Embryonic facial prominence (tissue), 1 donor: ENCODE data around the gene THUMPD3.

Experiments used
- DNase-seq: peaks from one replicate; pipeline ENCODE4 v3.0.0-alpha.2; 2016; ENCODE audit errors: extremely low spot score

Gene THUMPD3

DNA sequence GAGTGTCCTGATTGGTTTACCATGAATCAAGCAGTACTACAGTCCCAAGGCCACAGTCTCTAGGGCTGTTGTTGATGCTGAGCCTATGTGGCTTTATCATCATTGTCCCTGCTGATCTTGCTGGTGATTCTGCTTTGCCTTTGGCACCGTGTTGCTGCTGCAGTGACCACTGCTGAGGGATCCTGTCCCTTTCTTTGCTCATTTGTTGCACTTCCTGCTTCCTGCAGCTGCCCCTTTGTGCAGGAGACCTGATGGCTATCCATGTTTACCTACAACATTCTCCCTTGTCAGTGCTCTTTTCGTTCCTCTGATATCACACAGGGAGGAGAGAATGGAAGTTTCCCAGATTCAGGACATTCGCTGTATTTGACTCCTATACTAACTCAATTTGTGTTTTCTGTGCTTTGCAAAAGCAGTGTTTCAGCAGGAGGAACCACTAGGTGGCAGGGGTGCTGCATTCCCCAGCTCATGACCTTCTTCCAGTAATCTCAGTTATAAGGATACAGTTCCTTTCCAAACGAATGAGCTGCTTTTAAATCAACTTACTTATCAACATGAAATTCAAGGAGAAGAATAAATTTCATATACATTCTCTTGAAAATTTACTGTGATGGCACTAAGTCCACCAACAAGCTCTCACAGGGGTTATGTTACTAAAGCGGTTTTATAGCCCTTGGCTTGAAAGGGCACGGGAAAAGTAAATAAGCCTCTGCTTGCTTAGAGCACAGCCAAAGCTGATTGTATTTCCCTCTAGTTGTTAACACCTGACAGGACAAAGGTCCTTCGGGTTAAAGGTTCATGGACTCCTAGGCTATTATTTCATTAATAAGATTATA lies 9.7 kb upstream of the THUMPD3 start:
- DNase-seq, result peak; percentile 49

DNA sequence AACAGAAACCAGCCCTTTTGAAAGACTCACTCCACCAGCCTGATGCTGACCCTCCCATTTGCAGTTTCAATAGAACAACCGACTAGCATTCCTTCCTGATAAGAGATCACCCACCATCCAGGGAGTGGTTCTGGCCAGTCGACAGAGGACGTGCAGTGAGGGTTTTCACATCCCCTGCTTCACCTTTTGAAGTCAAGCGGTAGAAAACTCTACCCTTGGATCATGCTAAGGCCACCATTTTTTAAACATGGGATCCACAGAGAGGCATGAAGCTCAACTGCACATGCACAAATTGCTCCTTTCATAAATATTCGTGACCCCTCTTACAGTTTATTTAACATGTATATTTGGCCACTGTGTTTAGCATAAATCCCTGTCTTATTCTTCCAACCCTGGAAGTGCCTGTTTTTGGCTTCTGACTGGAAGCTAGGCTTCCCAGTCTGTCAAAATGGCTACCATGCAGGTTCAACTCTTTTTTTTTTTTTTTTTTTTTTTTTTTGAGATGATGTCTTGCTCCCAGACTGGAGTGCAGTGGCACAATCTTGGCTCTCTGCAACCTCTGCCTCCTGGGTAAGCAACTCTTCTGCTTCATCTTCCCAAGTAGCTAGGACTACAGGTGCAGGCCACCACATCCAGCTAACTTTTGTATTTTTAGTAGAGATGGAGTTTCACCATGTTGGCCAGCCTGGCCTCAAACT lies 1.0 kb upstream of the THUMPD3 start:
- no peak for DNase-seq

DNA sequence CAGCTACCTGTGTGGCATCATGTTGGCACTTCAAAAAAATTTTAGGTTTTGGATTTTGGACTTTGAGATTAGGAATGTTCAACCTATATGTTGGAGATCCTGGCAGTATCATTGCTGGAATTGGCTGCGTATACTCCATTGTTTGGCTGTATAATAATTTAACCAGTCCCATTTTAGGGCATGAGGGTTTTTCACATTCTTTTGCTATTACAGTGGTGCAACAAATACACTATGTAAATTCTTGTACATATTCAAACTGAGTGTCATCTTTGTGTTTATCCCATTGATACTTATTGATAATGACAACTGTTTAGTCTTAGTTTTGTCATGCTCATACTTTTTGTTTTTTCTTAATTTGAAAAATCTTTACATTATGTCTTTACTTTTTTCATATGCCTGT lies 6.7 kb downstream of the THUMPD3 start:
- DNase-seq, result no peak

DNA sequence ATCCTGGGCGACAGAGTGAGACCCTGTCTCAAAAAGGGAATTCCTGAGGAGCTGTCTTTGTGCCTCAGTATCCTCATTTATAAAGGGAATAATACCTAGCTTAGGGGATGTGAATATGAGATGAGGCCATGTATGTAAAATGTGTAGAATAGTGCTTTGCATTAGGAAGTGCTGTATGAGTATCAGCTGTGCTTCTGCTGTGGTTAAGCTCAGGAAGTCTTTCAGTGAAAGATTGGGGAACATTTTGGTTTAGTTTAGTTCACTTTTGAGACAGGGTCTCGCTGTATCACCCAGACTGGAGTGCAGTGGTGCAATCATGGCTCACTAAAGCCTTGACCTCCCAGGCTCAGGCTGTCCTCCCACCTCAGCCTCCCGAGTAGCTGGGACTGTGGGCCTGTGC lies 10.6 kb downstream of the THUMPD3 start:
- no peak for DNase-seq

DNA sequence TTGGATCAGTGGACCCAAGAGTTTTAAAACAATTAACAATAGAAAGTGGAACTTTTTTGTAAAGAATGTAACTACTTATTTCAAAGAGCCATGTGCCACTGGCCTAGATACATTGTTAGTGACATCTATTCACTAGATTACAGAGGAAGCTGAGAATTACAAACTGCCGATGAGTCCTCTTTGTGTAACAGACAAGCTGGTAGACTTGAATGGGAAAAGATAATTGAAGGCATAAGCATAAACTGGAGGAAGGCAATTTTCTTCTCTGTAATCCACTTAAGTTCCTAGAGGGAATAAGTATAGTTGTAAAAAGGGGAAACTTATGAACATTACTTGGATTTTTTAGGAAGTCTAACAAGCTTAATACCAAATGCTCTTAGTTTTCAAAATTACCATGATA lies 15.1 kb downstream of the THUMPD3 start:
- no peak for DNase-seq

DNA sequence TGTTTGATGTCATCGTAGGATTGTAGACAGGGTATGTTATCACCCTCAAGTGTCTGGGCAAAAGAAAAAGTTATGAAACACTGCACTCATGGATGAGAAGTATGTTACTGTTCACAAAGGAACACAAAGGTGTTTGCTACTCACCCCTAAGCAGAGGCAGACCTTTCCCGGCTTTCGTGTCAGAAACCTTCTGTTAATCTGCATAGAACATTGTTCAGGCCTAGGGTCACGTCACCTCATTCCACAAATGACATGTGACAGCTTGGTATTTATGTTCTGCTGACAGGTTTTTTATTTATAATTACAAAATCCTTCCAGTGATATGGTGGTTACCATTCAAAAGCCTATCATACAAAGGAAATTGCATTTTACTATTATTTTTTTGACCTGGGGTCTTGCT lies 16.5 kb downstream of the THUMPD3 start:
- DNase-seq, result no peak

DNA sequence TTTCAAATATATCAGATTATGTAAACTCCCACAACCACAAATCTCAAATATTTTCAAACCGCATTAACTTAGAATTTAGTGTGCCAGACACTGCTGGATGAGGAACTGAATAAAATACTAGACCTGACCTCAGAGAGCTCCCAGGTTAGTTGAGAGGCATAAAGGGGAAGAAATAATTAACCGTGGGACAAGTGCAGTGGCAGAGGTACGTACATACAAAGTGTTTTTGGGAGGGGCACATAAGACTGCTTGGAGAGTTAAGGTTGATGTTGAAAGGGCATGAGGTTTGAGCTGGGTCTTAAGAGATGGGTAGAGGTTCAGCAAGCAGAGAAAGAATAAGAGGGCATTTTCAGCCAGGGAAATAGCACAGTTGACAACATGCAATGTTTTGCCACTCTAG lies 17.2 kb downstream of the THUMPD3 start:
- DNase-seq, result no peak

DNA sequence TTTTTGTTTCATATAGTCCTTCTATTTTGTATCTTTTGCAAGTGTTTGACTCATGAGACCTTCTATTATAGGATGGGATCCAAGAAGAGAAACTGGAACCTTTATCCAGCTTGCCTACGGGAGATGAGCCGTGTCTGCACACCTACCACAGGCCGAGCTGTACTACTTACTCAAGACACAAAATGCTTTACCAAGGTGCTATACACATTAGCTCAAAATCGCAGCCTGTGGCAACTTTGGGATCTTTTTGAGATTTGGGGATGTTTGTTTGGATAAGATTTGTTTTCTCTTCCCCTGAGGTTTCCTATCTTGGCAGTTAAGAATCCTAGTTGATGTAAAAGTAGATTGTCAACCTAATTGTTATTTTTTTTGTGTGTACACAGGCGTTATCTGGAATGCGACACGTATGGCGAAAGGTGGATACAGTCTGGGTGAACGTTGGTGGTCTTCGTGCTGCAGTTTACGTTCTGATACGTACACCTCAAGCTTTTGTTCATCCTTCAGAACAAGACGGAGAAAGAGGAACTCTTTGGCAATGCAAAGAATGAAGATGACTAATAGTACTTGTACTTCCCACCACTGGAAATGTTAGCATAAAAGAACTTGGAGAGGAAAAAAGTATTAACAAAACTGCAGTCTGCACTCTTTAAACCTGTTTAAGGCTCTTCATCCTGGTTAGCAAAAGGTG lies 21.4 kb downstream of the THUMPD3 start:
- DNase-seq, result no peak

DNA sequence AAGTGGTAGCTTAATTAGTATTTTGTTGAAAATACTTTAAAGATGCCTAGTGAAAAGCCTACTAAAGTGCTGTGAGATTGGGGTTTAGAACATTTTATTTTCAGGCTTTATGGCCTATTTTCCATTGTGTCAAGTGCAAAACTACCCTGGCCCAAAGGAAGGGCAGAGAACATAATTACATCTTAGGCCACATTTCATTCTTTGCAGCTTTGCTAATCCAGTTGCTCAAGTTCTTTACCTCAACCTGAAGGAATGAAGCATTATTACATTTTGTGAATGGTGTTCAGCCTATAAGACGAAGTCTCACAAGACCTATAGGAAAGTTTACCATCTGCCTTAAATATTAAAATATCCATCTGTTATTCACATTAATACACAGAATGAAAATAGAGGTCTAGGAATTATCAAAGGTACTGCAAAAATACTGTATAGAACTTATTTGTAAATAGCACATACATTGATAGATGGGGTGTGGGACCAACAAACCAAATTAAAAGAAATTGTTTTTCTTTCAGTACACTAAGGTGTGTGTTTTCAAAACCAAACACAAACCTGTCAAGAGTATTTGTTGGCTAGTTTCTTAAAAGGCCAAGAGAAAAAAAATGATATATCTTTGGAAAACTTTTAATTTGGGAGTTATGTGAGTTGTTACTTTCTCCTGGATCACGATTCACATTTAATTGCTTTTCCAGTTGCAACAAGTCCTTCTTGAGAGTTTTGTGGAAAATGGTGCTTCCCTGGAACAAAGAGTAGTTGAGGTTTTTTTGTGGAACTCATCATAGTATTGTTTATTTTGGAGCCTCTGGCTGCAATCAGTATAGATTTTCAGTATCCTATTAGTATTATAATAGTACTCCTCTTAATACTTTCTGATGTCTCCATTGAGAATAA lies 22.6 kb downstream of the THUMPD3 start:
- no peak for DNase-seq

DNA sequence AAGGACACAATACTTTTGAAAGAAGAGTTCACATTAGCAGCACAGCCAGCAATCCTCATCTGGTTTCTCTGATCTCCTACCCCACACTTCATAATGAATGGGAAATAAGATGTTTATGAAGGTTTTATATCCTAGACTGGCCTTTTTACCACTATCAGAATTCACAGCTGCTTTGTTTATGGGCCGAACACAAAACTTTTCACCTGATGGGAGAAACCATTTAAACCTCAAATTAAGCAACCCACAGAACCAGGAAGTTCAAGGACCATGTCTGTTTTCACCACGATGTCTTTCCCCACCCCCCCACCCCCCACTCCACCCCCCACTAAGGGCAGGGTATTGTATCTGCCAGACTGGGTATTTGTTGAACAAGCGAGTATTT lies 23.2 kb downstream of the THUMPD3 start:
- no peak for DNase-seq

DNA sequence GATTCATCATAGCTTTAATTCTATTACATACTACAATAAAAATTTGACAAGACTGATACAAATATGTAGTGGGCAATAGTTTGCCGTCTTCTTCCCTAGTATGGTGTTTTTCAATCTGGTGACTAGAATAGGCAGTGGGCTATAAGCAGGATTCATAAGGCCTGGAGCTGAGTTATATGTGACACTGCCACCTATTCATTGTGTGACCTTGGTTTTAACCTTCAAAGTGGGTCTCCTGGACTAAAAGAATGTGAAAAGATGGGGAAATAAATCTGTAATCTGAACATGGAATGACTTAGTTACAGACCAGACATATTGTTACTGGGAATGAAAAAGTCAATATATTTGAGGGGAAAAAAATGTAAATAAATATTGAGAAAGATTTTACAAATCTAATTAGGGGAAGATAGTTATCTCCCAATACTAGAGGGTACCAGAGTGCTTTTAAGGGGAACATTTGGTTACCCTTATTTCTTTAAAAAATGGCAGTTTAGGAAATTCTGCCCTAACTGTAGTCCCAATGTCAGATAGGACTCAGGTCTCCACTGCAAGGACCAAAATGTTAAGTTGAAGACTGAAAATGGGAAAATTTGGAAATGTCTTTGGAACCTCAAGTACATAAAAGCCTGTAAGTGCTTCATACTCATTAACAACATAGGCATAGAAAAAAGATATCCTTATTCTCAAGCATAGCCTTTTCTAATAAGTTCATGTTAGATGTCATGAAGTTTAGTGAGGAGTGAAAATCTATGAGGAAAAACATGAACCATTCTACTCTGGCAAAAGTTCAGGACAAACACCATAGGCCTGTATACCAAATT lies 23.9 kb downstream of the THUMPD3 start:
- DNase-seq, result no peak

DNA sequence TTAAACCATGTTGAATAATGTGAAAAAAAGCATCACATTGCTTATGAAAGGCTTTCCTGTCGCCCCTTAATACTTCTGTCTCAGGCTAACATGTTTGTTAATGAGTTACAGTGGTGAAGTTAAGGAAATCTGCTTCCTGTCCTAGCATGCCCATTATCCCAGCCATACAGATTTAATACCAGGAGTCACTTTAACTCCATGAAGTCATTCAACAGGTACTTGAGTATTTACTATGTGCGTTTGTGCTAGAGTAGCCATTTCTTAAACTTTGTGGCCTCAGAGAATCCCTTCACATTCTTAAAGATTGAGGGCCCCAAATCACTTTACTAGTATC lies 24.4 kb downstream of the THUMPD3 start:
- no peak for DNase-seq

DNA sequence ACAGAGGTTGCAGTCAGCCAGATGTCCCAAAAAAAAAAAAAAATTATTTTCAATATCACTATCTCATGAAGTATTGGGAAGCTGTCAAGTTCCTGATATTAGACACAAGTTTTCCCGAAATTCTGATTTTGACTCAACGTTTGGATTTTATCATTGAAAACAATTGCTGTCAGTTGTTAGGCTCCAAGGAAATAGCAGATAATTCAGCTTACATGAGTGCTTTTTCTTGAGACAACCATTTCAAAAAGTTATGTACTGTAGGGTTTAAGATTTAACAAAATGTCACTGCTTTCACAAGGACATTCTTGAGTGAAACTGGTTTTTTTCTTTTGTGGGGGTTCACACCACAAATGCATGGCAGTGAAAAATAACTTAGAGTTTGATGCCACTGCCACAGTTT lies 25.3 kb downstream of the THUMPD3 start:
- no peak for DNase-seq

DNA sequence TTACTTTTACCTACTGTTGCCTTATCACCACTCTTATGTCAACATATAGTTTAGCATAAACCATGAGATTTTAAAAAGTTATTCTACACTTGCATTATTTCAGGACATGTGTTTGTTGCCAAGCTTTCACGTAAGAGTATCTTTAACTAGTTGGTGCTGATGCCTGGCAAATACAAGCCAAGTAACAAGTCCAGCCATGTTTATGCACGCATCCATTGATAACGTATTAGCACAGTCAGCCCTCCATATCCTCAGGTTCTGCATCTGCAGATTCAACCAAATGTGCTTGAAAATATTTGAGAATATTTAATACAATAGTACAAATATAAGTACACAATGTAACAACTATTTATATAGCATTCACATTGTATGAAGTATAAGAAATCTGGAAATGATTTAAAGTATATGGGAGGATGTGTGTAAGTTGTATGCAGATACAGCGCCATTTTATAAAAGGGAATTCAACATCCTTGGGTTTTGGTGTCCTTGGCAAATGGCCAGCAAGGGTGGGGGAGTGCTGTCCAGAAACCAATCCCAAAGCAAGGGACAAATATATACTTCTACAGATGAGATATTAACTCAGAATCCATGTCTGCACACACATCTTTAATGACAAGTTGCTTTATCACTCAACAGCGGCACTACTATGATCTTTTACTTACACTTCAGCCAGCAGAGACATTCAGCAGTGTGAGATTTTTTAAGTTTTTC lies 25.9 kb downstream of the THUMPD3 start:
- no peak for DNase-seq

DNA sequence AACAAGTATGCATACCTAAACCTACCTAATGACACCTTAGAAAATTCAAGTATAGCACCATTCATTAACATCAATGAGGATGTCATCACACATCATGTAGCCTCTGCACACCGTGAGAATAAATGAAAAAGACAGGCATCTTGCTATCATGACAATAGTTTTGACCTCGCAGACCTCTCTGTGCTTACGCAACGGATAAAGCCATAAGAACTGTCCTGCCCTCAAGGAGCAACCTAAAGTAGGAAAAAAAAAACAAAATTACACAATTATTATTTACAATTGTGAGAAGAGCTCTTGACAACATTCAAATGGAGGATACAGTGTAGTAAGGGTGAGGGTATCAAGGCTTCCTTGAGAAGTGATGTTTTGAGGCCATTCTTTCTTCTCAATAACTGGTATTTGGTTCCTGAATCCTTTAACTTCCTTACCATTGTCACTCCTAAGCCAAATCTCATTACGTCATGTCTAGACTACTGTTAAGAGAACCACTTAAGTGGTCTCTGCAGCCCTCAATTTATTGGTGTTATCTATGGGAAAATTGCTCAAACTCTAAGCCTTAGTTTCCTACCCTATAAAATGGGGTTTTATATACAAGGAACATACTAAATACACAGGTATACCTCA lies 27.5 kb downstream of the THUMPD3 start:
- DNase-seq, result no peak

DNA sequence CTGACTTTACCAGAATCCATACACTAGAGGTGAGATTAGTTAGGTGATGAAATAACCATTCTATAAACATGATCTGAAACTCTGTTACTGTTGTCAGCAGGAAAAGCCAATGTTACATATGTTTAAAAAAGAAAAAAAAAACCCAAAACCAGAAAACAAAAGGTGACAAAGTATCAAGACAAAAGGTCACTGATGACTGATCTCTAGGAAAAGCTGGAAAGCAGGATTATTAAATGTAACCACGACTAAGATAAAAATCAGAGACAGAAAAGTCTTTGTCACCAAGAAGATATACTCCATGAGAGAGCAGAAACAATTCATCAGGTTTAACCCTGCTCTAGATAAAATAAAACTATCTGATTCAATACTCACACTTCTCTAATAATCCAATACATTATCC lies 29.2 kb downstream of the THUMPD3 start:
- no peak for DNase-seq

DNA sequence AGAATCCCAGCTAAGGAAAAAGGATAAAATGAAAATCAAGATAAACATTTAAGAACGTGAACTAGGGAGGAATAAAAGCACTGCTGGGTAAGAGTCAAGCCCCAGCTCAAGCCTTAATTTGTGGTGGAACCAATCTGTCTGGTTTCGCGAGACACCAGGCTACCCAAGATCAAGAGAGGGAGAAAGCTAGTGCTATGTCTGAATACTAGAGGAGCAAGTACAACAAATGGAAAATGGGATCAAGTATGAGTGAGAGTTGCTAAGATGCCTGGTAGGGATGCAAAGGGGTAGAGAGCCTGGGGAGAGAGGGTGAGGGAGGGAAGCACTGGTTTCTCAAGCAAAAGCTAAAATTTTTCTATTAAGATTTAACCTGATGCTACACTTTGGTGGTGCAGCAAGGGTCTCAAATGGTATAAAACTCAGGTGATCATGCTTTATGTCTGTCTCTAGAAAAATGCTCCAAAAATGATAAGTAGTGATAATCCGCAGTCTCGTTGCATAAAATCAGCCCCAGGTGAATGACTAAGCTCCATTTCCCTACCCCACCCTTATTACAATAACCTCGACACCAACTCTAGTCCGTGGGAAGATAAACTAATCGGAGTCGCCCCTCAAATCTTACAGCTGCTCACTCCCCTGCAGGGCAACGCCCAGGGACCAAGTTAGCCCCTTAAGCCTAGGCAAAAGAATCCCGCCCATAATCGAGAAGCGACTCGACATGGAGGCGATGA lies 32.9 kb downstream of the THUMPD3 start:
- DNase-seq, result no peak

DNA sequence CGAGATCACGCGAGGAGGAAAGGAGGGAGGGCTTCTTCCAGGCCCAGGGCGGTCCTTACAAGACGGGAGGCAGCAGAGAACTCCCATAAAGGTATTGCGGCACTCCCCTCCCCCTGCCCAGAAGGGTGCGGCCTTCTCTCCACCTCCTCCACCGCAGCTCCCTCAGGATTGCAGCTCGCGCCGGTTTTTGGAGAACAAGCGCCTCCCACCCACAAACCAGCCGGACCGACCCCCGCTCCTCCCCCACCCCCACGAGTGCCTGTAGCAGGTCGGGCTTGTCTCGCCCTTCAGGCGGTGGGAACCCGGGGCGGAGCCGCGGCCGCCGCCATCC lies 33.4 kb downstream of the THUMPD3 start:
- DNase-seq, result peak; percentile 95

DNA sequence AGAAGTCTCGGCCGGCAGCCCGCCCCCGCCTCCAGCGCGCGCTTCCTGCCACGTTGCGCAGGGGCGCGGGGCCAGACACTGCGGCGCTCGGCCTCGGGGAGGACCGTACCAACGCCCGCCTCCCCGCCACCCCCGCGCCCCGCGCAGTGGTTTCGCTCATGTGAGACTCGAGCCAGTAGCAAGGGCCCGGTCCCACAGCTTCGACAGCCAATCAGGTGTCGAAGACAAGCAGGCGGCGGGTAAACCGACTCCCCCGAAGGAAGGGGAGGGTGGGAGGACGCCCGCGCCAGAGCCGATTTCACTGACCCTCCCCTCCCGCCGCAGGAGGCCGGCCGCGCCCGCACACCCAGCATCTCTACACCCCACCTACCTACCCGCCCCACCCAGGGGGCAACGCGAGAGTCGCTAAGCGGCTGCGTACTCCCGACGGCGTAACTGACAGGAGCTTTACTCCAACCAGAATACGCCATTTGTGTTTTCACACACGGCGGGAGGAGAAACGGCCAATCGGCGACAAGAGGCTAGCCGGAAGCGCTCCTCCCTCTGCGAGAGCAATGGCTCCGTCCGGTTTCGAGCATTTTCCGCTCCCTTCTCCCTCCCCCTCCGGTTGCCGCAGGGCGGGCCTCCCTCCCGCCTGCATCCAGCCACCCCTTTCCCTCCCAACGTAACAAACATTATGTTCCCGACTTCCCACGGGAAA lies 33.9 kb downstream of the THUMPD3 start:
- peak; percentile 98 for DNase-seq
